Upper lobe of right lung (tissue), 1 donor: ENCODE measurements around the gene ARHGEF28. TPM values are rescaled to one million over a fixed set of nuclear protein-coding genes. Genes with fewer than 3 reads are reported as not detected.

Source experiments
- ATAC-seq: fragments of 200-7000 bp; cut with Tn5 transposase; one replicate; pipeline ENCODE4 v1.9.1; 2020; ENCODE audit warnings: mild to moderate bottlenecking, moderate library complexity
- DNase-seq: peaks from one replicate; pipeline ENCODE4 v3.0.0-alpha.2; 2020
- H3K27ac ChIP-seq: fragments of 200-600 bp; one replicate; pipeline ENCODE4 v1.8.0; 2022
- H3K27me3 ChIP-seq: fragments of 200-600 bp; one replicate; pipeline ENCODE4 v1.8.0; 2022; ENCODE audit warnings: mild to moderate bottlenecking
- H3K36me3 ChIP-seq: fragments of 200-600 bp; one replicate; pipeline ENCODE4 v1.8.0; 2022
- H3K4me1 ChIP-seq: fragments of 200-600 bp; one replicate; pipeline ENCODE4 v1.8.0; 2022
- H3K4me3 ChIP-seq: fragments of 200-600 bp; one replicate; pipeline ENCODE4 v1.8.0; 2022; ENCODE audit warnings: mild to moderate bottlenecking
- H3K9me3 ChIP-seq: fragments of 200-600 bp; one replicate; pipeline ENCODE4 v1.8.0; 2022
- intact Hi-C: fragments of 100-400 bp; cut with DNase I; formaldehyde crosslinking; loops from one replicate; pipeline ENCODE4 v1.11.0; 2022
- total RNA-seq: library from RNA; stranded (reverse); fragmentation: NEBNext Ultra II Directional; extraction: Animal tissue kit (Norgen Biotek cat#: 25700); gene quantifications from one replicate; pipeline ENCODE4 v1.2.1, GENCODE V29; 2021
- TF ChIP-seq, protein P1 (sequence below): fragments of 200-600 bp; IDR thresholded peaks from one replicate; pipeline ENCODE4 v1.8.0; 2022; ENCODE audit warnings: antibody characterized with exemption
- donor health status: DM: no; HTN: yes; CAD: no; lungs with severe emphysema.

ARHGEF28 gene
- total RNA-seq, 1 donor from 2014 or later: 22.3 TPM

GRCh38 chr5:73858776-73859175 is 232.8 kb downstream of the ARHGEF28 start:
- no peaks in the 10 kb centered on the region for H3K27me3 ChIP-seq
- intact Hi-C loops: no loop called here

DNA sequence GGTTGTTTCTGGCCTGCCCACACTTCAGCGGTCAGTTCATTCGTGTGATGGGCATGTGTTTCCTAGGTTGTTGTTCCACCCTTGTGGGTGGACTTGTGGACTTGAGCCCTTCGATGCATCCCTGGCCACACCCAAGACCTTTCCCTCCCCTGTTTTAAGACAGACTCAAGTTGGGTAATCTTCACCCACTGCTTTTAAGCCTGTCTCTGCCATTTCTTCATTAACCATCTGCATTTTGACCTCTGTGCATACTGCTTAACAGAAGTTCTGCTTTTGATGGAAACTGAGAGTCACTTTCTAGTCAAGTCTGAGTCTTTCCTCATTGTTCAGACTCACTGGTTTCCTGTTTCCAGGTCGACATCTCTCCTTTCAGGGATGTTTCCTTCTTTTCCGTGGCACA is 233.7 kb downstream of the ARHGEF28 start:
- H3K4me1 ChIP-seq: peaks cover 7% of the 10 kb centered on the region
- H3K27me3 ChIP-seq: no peaks in the 10 kb centered on the region
- intact Hi-C loops: no loop called here
- peak overlapping the region; percentile 63 for H3K27ac ChIP-seq
- H3K9me3 ChIP-seq: no peaks in the 10 kb centered on the region
- no peak for DNase-seq
- ATAC-seq: peak; percentile 95
- TF ChIP-seq, protein P1, sequence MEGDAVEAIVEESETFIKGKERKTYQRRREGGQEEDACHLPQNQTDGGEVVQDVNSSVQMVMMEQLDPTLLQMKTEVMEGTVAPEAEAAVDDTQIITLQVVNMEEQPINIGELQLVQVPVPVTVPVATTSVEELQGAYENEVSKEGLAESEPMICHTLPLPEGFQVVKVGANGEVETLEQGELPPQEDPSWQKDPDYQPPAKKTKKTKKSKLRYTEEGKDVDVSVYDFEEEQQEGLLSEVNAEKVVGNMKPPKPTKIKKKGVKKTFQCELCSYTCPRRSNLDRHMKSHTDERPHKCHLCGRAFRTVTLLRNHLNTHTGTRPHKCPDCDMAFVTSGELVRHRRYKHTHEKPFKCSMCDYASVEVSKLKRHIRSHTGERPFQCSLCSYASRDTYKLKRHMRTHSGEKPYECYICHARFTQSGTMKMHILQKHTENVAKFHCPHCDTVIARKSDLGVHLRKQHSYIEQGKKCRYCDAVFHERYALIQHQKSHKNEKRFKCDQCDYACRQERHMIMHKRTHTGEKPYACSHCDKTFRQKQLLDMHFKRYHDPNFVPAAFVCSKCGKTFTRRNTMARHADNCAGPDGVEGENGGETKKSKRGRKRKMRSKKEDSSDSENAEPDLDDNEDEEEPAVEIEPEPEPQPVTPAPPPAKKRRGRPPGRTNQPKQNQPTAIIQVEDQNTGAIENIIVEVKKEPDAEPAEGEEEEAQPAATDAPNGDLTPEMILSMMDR: no peak
- no peak overlapping the region for H3K4me3 ChIP-seq
- H3K36me3 ChIP-seq: peaks cover 7% of the 10 kb centered on the region

More at GRCh38 chr5:73858776-73859175, 232.8 kb downstream of the ARHGEF28 start:
- no peak overlapping the region for H3K4me3 ChIP-seq
- ATAC-seq: no peak
- peaks cover 7% of the 10 kb centered on the region for H3K4me1 ChIP-seq
- H3K27ac ChIP-seq: no peak overlapping the region
- DNase-seq: no peak
- H3K9me3 ChIP-seq: no peaks in the 10 kb centered on the region
- peaks cover 7% of the 10 kb centered on the region for H3K36me3 ChIP-seq
- TF ChIP-seq, protein P1: no peak

GRCh38 chr5:73861313-73861988 is 235.5 kb downstream of the ARHGEF28 start:
- Histone ChIP-seq H3K27ac (peak overlapping the region; percentile 63), H3K9me3 (no peaks in the 10 kb centered on the region), H3K36me3 (peaks cover 7% of the 10 kb centered on the region), H3K4me3 (no peak overlapping the region), H3K4me1 (peaks cover 6% of the 10 kb centered on the region), H3K27me3 (no peaks in the 10 kb centered on the region)
- ATAC-seq (no peak), DNase-seq (no peak)
- intact Hi-C loops: no loop called here
- TF ChIP-seq, protein P1: no peak

DNA sequence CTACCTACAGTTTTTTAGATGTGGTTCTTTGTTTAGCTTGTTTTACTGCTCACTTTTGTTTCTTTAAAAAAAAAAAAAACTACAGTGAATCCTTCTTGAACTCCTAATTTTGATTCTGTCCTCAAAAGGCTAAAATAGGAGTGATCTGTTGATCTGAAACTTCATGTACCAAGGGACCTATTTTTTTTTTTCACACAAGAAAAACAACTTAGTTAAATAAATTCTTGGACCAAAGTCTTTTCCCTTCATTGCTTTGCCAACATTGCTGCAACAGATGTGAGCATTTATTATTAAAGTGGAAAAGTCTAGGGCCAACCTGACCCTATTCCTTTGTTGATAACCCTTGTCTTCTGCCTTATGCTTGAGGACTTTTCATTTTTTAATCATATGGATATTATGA is 236.8 kb downstream of the ARHGEF28 start:
- peaks cover 7% of the 10 kb centered on the region for H3K36me3 ChIP-seq
- intact Hi-C loops: no loop called here
- H3K9me3 ChIP-seq: no peaks in the 10 kb centered on the region
- no peak for DNase-seq
- no peaks in the 10 kb centered on the region for H3K27me3 ChIP-seq
- TF ChIP-seq, protein P1: no peak
- no peaks in the 10 kb centered on the region for H3K4me1 ChIP-seq
- ATAC-seq: no peak
- H3K4me3 ChIP-seq: no peak overlapping the region
- H3K27ac ChIP-seq: peak overlapping the region; percentile 12

DNA sequence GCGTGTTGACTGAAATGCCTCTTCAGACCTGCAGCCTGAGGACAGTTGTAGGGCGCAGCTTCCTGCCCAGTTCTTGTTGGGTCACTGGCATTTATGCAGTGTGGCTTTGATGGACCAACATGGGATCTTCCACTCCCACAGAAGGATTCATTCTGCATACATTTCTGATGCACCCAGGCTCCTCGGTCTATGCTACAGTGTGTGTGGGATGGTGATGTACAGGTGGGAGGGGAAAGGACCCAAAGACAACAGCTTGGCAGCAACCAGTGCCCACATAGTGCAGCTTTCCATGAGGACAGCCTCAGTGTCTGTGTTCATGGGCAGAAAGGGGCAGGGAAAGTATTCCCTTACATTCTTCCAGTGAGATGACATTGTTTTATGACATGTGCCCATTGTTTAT is 237.9 kb downstream of the ARHGEF28 start:
- ATAC-seq: no peak
- Histone ChIP-seq H3K4me1 (no peaks in the 10 kb centered on the region), H3K4me3 (no peak overlapping the region), H3K27ac (no peak overlapping the region), H3K36me3 (peaks cover 2% of the 10 kb centered on the region), H3K9me3 (no peaks in the 10 kb centered on the region), H3K27me3 (no peaks in the 10 kb centered on the region)
- intact Hi-C loops: no loop called here
- DNase-seq: no peak
- TF ChIP-seq, protein P1: no peak
